Colon (tissue), 2 donors: ENCODE results near the gene CYP2U1.

ENCODE experiments used
- FAIRE-seq: peaks from 2 replicates; lab custom pipeline; 2012; peaks lifted over from hg19 to GRCh38; lab: Jason Lieb, UNC
- donor health status: control.
- donor health status: control.

CYP2U1 gene

GRCh38 chr4:107987916-107988762 lies 56.8 kb downstream of the CYP2U1 start:
- no peak for FAIRE-seq

GRCh38 chr4:107988763-107989035 lies 57.4 kb downstream of the CYP2U1 start:
- no peak for FAIRE-seq

- FAIRE-seq = no peak
Observed at GRCh38 chr4:107989162-107989536, 57.8 kb downstream of the CYP2U1 start.

- FAIRE-seq = no peak
Observed at GRCh38 chr4:107989537-107990386, 58.4 kb downstream of the CYP2U1 start, which contains the start of gene HADH. HADH (plus strand) TSS chr4:107989889; CDS start chr4:107989933, 44 bp downstream.

- FAIRE-seq = no peak
Observed at GRCh38 chr4:107991945-107992630, 60.7 kb downstream of the CYP2U1 start.

- no peak for FAIRE-seq
Observed at GRCh38 chr4:107993969-107994368, 62.6 kb downstream of the CYP2U1 start.

- no peak for FAIRE-seq
Observed at GRCh38 chr4:107994894-107995293, 63.5 kb downstream of the CYP2U1 start.

- no peak for FAIRE-seq
Observed at GRCh38 chr4:107996949-107997788, 65.8 kb downstream of the CYP2U1 start.

GRCh38 chr4:107997794-107998193 lies 66.4 kb downstream of the CYP2U1 start:
- FAIRE-seq = no peak

GRCh38 chr4:107999932-108000539 lies 68.7 kb downstream of the CYP2U1 start:
- FAIRE-seq = no peak

- FAIRE-seq = no peak
Observed at GRCh38 chr4:108001540-108002135, 70.3 kb downstream of the CYP2U1 start.
